ENCODE results near the gene LENEP. TPM values are rescaled to one million over a fixed set of nuclear protein-coding genes. Genes with fewer than 3 reads are reported as not detected.
A peak's percentile ranks its signal among the peaks of the same experiment; 100 is the strongest.

The LENEP gene
- total and polyA plus RNA-seq, 11 donors = not detected

GRCh38 chr1:155015527-155016230, 22.3 kb downstream of the LENEP start:
- no peak for ATAC-seq
- WGBS, 4 donors = 85 to 91% (median 89%) methylated on average over 14 to 16 of the region's 16 CpGs
- Histone ChIP-seq H3K27me3 (no peaks in the 10 kb centered on the region), H3K36me3 (peaks cover 0 to 25% (median 17%) of the 10 kb centered on the region in 9 donors), H3K4me1 (peaks cover 8 to 60% (median 31%) of the 10 kb centered on the region in 12 donors), H3K27ac (peak overlapping the region in 2 of 12 donors; percentile 88 to 91), H3K9me3 (no peaks in the 10 kb centered on the region), H3K4me3 (no peak overlapping the region)
- no peak for DNase-seq
- TF ChIP-seq POLR2A (IDR thresholded peaks at IDR 0.05) = no peak
- no peak for TF ChIP-seq CTCF (IDR thresholded peaks at IDR 0.05)
- intact Hi-C loops (cut with DNase I) = loop anchor here in 5 of 10 donors (2.0 to 5.0 kb wide), 8 partner anchors 13 to 58 kb away; partner anchors contain the start of genes ADAM15 (in 2 of the 5), PYGO2 (in 2 of the 5), CKS1B (in 1 of the 5) and PBXIP1 (in 1 of the 5)

- Histone ChIP-seq H3K27me3 (no peaks in the 10 kb centered on the region), H3K4me3 (no peak overlapping the region), H3K36me3 (peaks cover 0 to 25% (median 17%) of the 10 kb centered on the region in 9 donors), H3K27ac (peak overlapping the region; percentile 63 to 91 (median 84)), H3K9me3 (no peaks in the 10 kb centered on the region), H3K4me1 (peaks cover 8 to 54% (median 29%) of the 10 kb centered on the region in 12 donors)
- ATAC-seq (no peak), DNase-seq (peak in 1 of 5 donors; percentile 61)
- intact Hi-C loops (cut with DNase I) = loop anchor here in 5 of 10 donors (2.0 to 5.0 kb wide), 8 partner anchors 14 to 59 kb away; partner anchors contain the start of genes ADAM15 (in 2 of the 5), PYGO2 (in 2 of the 5), CKS1B (in 1 of the 5) and PBXIP1 (in 1 of the 5)
- TF ChIP-seq POLR2A (IDR thresholded peaks at IDR 0.05) (no peak), CTCF (IDR thresholded peaks at IDR 0.05) (no peak)
- 81 to 91% (median 88%) methylated on average over 24 to 26 of the region's 26 CpGs for whole genome bisulfite sequencing, 4 donors
These were observed 22.9 kb downstream of the LENEP start for GRCh38 chr1:155016231-155016831.

- peak overlapping the region; percentile 63 to 91 (median 84) for H3K27ac ChIP-seq
- TF ChIP-seq CTCF (IDR thresholded peaks at IDR 0.05) (peak; percentile 97 to 100 (median 98)), POLR2A (IDR thresholded peaks at IDR 0.05) (peak in 1 of 2 donors; percentile 52)
- DNase-seq = peak; percentile 86 to 94 (median 91)
- no peaks in the 10 kb centered on the region for H3K27me3 ChIP-seq
- H3K4me1 ChIP-seq = peaks cover 5 to 44% (median 24%) of the 10 kb centered on the region in 12 donors
- H3K4me3 ChIP-seq = peak overlapping the region; percentile 1 to 69 (median 56)
- no peaks in the 10 kb centered on the region for H3K9me3 ChIP-seq
- ATAC-seq = peak; percentile 85 to 94 (median 90)
- intact Hi-C loops (cut with DNase I) = loop anchor here in 5 of 10 donors (2.0 to 5.0 kb wide), 8 partner anchors 14 to 60 kb away; partner anchors contain the start of genes ADAM15 (in 2 of the 5), PYGO2 (in 2 of the 5), CKS1B (in 1 of the 5) and PBXIP1 (in 1 of the 5)
- H3K36me3 ChIP-seq = peaks cover 0 to 25% (median 17%) of the 10 kb centered on the region in 9 donors
- WGBS, 4 donors = 4 to 6% (median 5%) methylated on average over 29 to 49 of the region's 49 CpGs
These were observed 23.9 kb downstream of the LENEP start for GRCh38 chr1:155017041-155017945.

All from heart left ventricle (tissue), 16 donors.